Mesenteric fat pad (tissue), 1 donor: ENCODE results near the gene ADAMTS2. TPM values are rescaled to one million over a fixed set of nuclear protein-coding genes. Genes with fewer than 3 reads are reported as not detected.

Experiments used
- DNase-seq: peaks from one replicate; pipeline ENCODE4 v3.0.0-alpha.2; 2020; ENCODE audit warnings: low spot score
- total RNA-seq: library from RNA; stranded (reverse); fragmentation: NEBNext Ultra II Directional; extraction: Animal tissue kit (Norgen Biotek cat#: 25700); gene quantifications from one replicate; pipeline ENCODE4 v1.2.1, GENCODE V29; 2021
- donor health status: DM: yes; HTN: yes; CAD: no.

ADAMTS2 gene
- total RNA-seq, 1 donor from 2014 or later, result 79.4 TPM

GRCh38 chr5:179268966-179269693, 76.1 kb downstream of the ADAMTS2 start:
- peak; percentile 87 for DNase-seq

GRCh38 chr5:179268399-179268952, 76.8 kb downstream of the ADAMTS2 start:
- DNase-seq, result peak; percentile 89

- peak; percentile 86 for DNase-seq
Observed at GRCh38 chr5:179267671-179268083, 77.6 kb downstream of the ADAMTS2 start.

GRCh38 chr5:179267071-179267670, 78.1 kb downstream of the ADAMTS2 start:
- peak; percentile 88 for DNase-seq

- peak; percentile 78 for DNase-seq
Observed at GRCh38 chr5:179266291-179267070, 78.8 kb downstream of the ADAMTS2 start.

- DNase-seq, result peak; percentile 97
Observed at GRCh38 chr5:179265514-179266290, 79.6 kb downstream of the ADAMTS2 start.

GRCh38 chr5:179264783-179265513, 80.3 kb downstream of the ADAMTS2 start:
- DNase-seq, result peak; percentile 88

GRCh38 chr5:179264053-179264782, 81.0 kb downstream of the ADAMTS2 start:
- DNase-seq, result peak; percentile 62

GRCh38 chr5:179263391-179264052, 81.7 kb downstream of the ADAMTS2 start:
- DNase-seq, result peak; percentile 74

GRCh38 chr5:179262126-179262920, 82.9 kb downstream of the ADAMTS2 start:
- DNase-seq, result peak; percentile 71

- DNase-seq, result peak; percentile 88
Observed at GRCh38 chr5:179261301-179262125, 83.7 kb downstream of the ADAMTS2 start.

- peak; percentile 74 for DNase-seq
Observed at GRCh38 chr5:179260324-179261070, 84.8 kb downstream of the ADAMTS2 start.

GRCh38 chr5:179259731-179260323, 85.4 kb downstream of the ADAMTS2 start:
- DNase-seq, result peak; percentile 69

GRCh38 chr5:179258922-179259730, 86.1 kb downstream of the ADAMTS2 start:
- peak; percentile 87 for DNase-seq
